K562 (cell line): ENCODE measurements around the gene LIX1L. TPM values are rescaled to one million over a fixed set of nuclear protein-coding genes. Genes with fewer than 3 reads are reported as not detected.

Source experiments
- DIDO1 ChIP-seq: fragments of 450-650 bp; IDR thresholded peaks from 2 replicates; pipeline ENCODE4 v1.6.1; 2016; ENCODE audit warnings: low read depth, missing biosample characterization, missing genetic modification characterization
- KDM4B ChIP-seq, 2 experiments: fragments of 450-650 bp in 1 of 2; sonication (generic) in 1 of 2; IDR thresholded peaks; 2 replicates each; pipeline ENCODE4 v1.6.1; 2016 to 2017; ENCODE audit warnings: borderline replicate concordance in 2 of 2, antibody characterized with exemption in 1 of 2, low read depth in 1 of 2, mild to moderate bottlenecking in 1 of 2
- NELFE ChIP-seq: IDR thresholded peaks from 2 replicates; pipeline ENCODE4 v1.6.1; 2011; ENCODE audit warnings: mild to moderate bottlenecking; ENCODE audit not compliant: insufficient read depth, insufficient read length
- NEUROD1 ChIP-seq: fragments of 150-350 bp; IDR thresholded peaks from 2 replicates; pipeline ENCODE4 v1.6.1; 2014; ENCODE audit warnings: borderline replicate concordance, low read length, low read depth; ENCODE audit not compliant: partially characterized antibody
- NFRKB ChIP-seq: fragments of 450-650 bp; IDR thresholded peaks from 2 replicates; pipeline ENCODE4 v1.6.1; 2016; ENCODE audit warnings: low read depth
- NONO ChIP-seq, 2 experiments: fragments of 200-400 bp in 1 of 2; fragments of 450-650 bp in 1 of 2; formaldehyde crosslinking in 1 of 2; IDR thresholded peaks; 2 replicates each; pipeline ENCODE4 v1.6.1; 2017; ENCODE audit warnings: low read depth in 2 of 2, mild to moderate bottlenecking in 2 of 2, moderate library complexity in 2 of 2, low read length in 1 of 2
- OTX1 ChIP-seq: fragments of 450-650 bp; formaldehyde crosslinking; IDR thresholded peaks from 2 replicates; pipeline ENCODE4 v1.4.0; 2022; ENCODE audit warnings: mild to moderate bottlenecking
- PHF21A ChIP-seq: fragments of 450-650 bp; IDR thresholded peaks from 2 replicates; pipeline ENCODE4 v1.6.1; 2017; ENCODE audit warnings: low read depth, borderline replicate concordance
- PTTG1 ChIP-seq: fragments of 450-650 bp; IDR thresholded peaks from 2 replicates; pipeline ENCODE4 v1.6.1; 2016; ENCODE audit warnings: low read depth, mild to moderate bottlenecking, missing genetic modification characterization, missing compliant biosample characterization
- RBM15 ChIP-seq: fragments of 200-400 bp; formaldehyde crosslinking; IDR thresholded peaks from 2 replicates; pipeline ENCODE4 v1.6.1; 2018; ENCODE audit warnings: mild to moderate bottlenecking, low read length, moderate library complexity; ENCODE audit not compliant: insufficient read depth
- SMARCA4 ChIP-seq: fragments of 450-650 bp; IDR thresholded peaks from 2 replicates; pipeline ENCODE4 v1.6.1; 2016
- SNAPC5 ChIP-seq: fragments of 250-450 bp; sonication (Bioruptor Pico); IDR thresholded peaks from 2 replicates; pipeline ENCODE4 v1.8.0; 2021; ENCODE audit warnings: moderate library complexity, mild to moderate bottlenecking, inconsistent platforms
- TCF7 ChIP-seq: sonication (generic); IDR thresholded peaks from 2 replicates; pipeline ENCODE4 v1.6.1; 2016; ENCODE audit warnings: antibody characterized with exemption, borderline replicate concordance
- TEAD4 ChIP-seq, 2 experiments: sonication (generic) in 1 of 2; formaldehyde crosslinking in 1 of 2; IDR thresholded peaks; 2 replicates each; pipeline versions ENCODE4 v1.6.1 to v1.8.0; 2012 to 2022; ENCODE audit warnings: borderline replicate concordance in 1 of 2, inconsistent platforms in 1 of 2, low read length in 1 of 2, mild to moderate bottlenecking in 1 of 2, missing genetic modification reagents in 1 of 2
- VEZF1 ChIP-seq: fragments of 200-800 bp; sonication (Bioruptor generic); IDR thresholded peaks from 2 replicates; pipeline ENCODE4 v1.6.1; 2017; ENCODE audit warnings: missing genetic modification characterization, missing compliant biosample characterization
- ZBTB5 ChIP-seq: fragments of 450-650 bp; IDR thresholded peaks from 2 replicates; pipeline ENCODE4 v1.6.1; 2017; ENCODE audit warnings: antibody characterized with exemption
- ZNF140 ChIP-seq: fragments of 250-450 bp; sonication (Bioruptor Pico); IDR thresholded peaks from 2 replicates; pipeline ENCODE4 v1.8.0; 2021; ENCODE audit warnings: moderate library complexity, mild to moderate bottlenecking, inconsistent platforms
- ZNF232 ChIP-seq: sonication (generic); formaldehyde crosslinking; IDR thresholded peaks from 2 replicates; pipeline ENCODE4 v1.8.0; 2022; ENCODE audit warnings: mild to moderate bottlenecking, missing genetic modification reagents
- ZNF584 ChIP-seq: fragments of 200-800 bp; sonication (Bioruptor generic); IDR thresholded peaks from 2 replicates; pipeline ENCODE4 v1.6.1; 2016; ENCODE audit warnings: low read depth, mild to moderate bottlenecking, missing genetic modification characterization, missing compliant biosample characterization
- ZNF699 ChIP-seq: fragments of 250-450 bp; sonication (Bioruptor Pico); IDR thresholded peaks from 2 replicates; pipeline ENCODE4 v1.8.0; 2021; ENCODE audit warnings: mild to moderate bottlenecking, moderate library complexity; ENCODE audit not compliant: insufficient replicate concordance
- polyA plus RNA-seq, 8 experiments: library from polyadenylated mRNA; depleted of rRNA in 4 of 8; stranded (reverse) in 5 of 8; unstranded in 3 of 8; fragments of >200 nt; fragmentation: Nextera tagmentation in 2 of 8; fragmentation: Illumina TruSeq in 1 of 8; extraction: Ambion mirVana in 2 of 8; extraction: Trizol in 1 of 8; gene quantifications; 2 replicates each; pipeline versions ENCODE4 v1.2.1 to v1.2.3, GENCODE V29; 2011 to 2014; ENCODE audit warnings: inconsistent platforms in 1 of 8, missing spikeins in 1 of 8
- total RNA-seq, 7 experiments: library from RNA; depleted of rRNA in 6 of 7; stranded (reverse); fragments of >200 nt in 6 of 7; fragmentation: Illumina TruSeq in 2 of 7; extraction: Trizol in 2 of 7; gene quantifications; 2 replicates each; pipeline versions ENCODE4 v1.2.1 to v1.2.3, GENCODE V29; 2011 to 2021; ENCODE audit warnings: low replicate concordance in 1 of 7

The LIX1L gene
- total and polyA plus RNA-seq, 9 of the 15 experiments (the other 6 are each of a cell fraction or from before 2014, with no cell fraction given): 4.6 to 26.5 (median 12.5) TPM

GRCh38 chr1:145994391-145995120 lies 36.7 kb upstream of the LIX1L start (continued):
- TF ChIP-seq VEZF1 (CRISPR knock-in tag): peak; percentile 19; the same call in 1 of the 2 replicates
- no peak for TF ChIP-seq NONO (IDR thresholded peaks at IDR 0.05; ENCODE audit: low read depth in 2 of 2, low read length in 1 of 2)
- TF ChIP-seq RBM15: no peak
- TF ChIP-seq ZNF232 (CRISPR knock-in tag): no peak
- 0 out of 2 replicates have a peak, but pooled peaks have one; percentile 21 for TF ChIP-seq PHF21A
- no peak for TF ChIP-seq ZNF140 (CRISPR knock-in tag)
- no peak for TF ChIP-seq NELFE
- no peak for TF ChIP-seq SMARCA4
- TF ChIP-seq PTTG1: no peak
- no peak for TF ChIP-seq NFRKB
- TF ChIP-seq ZBTB5: no peak
- TF ChIP-seq ZNF699 (CRISPR knock-in tag): no peak
- no peak for TF ChIP-seq ZNF584
- no peak for TF ChIP-seq KDM4B (IDR thresholded peaks at IDR 0.05; ENCODE audit: borderline replicate concordance in 2 of 2, low read depth in 1 of 2)
- TF ChIP-seq DIDO1 (tag): no peak
- no peak for TF ChIP-seq NEUROD1
- TF ChIP-seq SNAPC5 (CRISPR knock-in tag): no peak
- TF ChIP-seq TEAD4 (IDR thresholded peaks at IDR 0.05; ENCODE audit: low read length): peak; percentile 11; the same call in 1 of the 2 replicates
- no peak for TF ChIP-seq TEAD4 (CRISPR knock-in tag; IDR thresholded peaks at IDR 0.05; ENCODE audit: borderline replicate concordance)
- TF ChIP-seq TCF7: no peak
- TF ChIP-seq OTX1 (CRISPR knock-in tag): peak; percentile 71; the same call in 1 of the 2 replicates
